WERI-Rb-1 (cell line): Measurements from ENCODE around the gene KCNMA1.

Experiments used
- DNase-seq: peaks from one replicate; pipeline ENCODE4 v3.0.0-alpha.2; 2020
- H3K27ac ChIP-seq: fragments of 250-450 bp; sonication (Bioruptor Pico); 2 replicates; pipeline ENCODE4 v1.5.1; 2020; ENCODE audit warnings: mild to moderate bottlenecking, moderate library complexity
- H3K27me3 ChIP-seq: fragments of 250-450 bp; sonication (Bioruptor Pico); 2 replicates; pipeline ENCODE4 v1.5.1; 2021; ENCODE audit warnings: mild to moderate bottlenecking, low read depth, moderate library complexity; ENCODE audit not compliant: insufficient read depth, severe bottlenecking
- H3K36me3 ChIP-seq: fragments of 250-450 bp; sonication (Bioruptor Pico); 2 replicates; pipeline ENCODE4 v1.5.1; 2020; ENCODE audit warnings: mild to moderate bottlenecking, moderate library complexity
- H3K4me3 ChIP-seq: 2 replicates; pipeline ENCODE4 v1.5.1; 2011; ENCODE audit warnings: low read depth, mild to moderate bottlenecking, control low read depth, low read length
- H3K9me3 ChIP-seq: fragments of 250-450 bp; sonication (Bioruptor Pico); 2 replicates; pipeline ENCODE4 v1.5.1; 2021; ENCODE audit warnings: mild to moderate bottlenecking, moderate library complexity; ENCODE audit not compliant: severe bottlenecking
- TF ChIP-seq, protein P1 (sequence below): IDR thresholded peaks from 2 replicates; pipeline ENCODE4 v1.5.1; 2011; ENCODE audit warnings: low read depth, mild to moderate bottlenecking, control low read depth, inconsistent platforms, low read length

Gene KCNMA1

DNA sequence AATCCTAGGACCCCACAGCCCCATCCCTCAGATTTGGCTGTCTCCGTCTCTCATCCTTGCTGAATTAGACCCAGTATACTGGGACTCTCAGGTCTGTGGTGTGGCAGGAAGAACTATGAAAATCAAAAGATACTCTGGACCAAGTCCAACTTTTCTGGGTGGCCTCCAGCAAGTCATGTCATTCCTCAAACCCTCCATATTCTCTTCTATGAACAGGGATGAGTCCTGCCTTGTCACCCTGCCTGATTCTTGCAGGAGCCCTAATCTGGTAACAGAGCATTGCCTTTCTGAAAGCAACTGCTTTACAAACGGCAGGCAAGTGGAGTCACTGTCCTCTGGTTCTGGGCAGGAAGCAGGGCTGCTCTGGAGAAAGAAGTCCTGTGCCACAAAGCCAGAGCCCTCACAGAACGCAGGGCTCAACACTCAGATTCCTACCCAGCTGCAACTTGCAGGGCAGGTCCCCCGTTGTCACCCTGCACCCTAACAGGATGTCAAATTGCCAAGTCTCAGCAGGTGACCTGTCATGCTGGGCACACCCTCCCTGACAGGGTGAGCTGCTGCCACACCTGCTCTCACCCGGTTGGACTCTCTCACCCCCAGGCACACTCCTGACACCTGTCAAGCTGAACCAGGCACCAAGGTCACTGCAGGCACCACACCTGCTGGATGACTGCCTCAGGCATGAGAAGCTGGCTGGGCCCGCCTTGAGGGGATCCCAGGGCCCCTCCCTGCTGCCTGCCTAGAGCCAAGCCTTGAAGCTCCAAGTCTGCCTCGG is 227.7 kb downstream of the KCNMA1 start:
- Histone ChIP-seq H3K27ac (peak overlapping the region; percentile 43; the same call in 1 of the 2 replicates), H3K27me3 (no peaks in the 10 kb centered on the region), H3K36me3 (no peaks in the 10 kb centered on the region), H3K9me3 (no peaks in the 10 kb centered on the region), H3K4me3 (no peak overlapping the region)
- peak; percentile 53 for DNase-seq
- TF ChIP-seq, protein P1, sequence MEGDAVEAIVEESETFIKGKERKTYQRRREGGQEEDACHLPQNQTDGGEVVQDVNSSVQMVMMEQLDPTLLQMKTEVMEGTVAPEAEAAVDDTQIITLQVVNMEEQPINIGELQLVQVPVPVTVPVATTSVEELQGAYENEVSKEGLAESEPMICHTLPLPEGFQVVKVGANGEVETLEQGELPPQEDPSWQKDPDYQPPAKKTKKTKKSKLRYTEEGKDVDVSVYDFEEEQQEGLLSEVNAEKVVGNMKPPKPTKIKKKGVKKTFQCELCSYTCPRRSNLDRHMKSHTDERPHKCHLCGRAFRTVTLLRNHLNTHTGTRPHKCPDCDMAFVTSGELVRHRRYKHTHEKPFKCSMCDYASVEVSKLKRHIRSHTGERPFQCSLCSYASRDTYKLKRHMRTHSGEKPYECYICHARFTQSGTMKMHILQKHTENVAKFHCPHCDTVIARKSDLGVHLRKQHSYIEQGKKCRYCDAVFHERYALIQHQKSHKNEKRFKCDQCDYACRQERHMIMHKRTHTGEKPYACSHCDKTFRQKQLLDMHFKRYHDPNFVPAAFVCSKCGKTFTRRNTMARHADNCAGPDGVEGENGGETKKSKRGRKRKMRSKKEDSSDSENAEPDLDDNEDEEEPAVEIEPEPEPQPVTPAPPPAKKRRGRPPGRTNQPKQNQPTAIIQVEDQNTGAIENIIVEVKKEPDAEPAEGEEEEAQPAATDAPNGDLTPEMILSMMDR = no peak

DNA sequence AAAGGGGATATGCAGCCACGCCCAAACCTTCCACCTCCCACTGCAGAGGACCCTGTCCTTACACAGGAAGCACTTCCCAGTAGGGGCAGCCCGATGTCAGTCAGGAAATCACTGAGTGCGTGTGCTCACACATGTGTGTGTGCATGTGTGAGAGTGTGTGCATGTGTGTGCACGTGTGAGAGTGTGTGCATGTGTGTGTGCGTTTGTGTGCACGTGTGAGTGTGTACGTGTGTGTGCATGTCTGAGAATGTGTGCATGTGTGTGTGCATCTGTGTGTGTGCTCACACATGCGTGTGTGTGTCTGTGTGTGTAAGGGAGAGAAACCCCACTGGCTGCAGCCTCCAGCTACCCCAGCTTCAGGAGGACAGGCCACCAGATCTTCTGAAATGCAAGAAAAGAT is 229.3 kb downstream of the KCNMA1 start:
- H3K27ac ChIP-seq = no peak overlapping the region
- H3K36me3 ChIP-seq = no peaks in the 10 kb centered on the region
- H3K27me3 ChIP-seq = no peaks in the 10 kb centered on the region
- H3K4me3 ChIP-seq = no peak overlapping the region
- TF ChIP-seq, protein P1 = no peak
- DNase-seq = no peak
- H3K9me3 ChIP-seq = no peaks in the 10 kb centered on the region

- Histone ChIP-seq H3K9me3 (no peaks in the 10 kb centered on the region), H3K27ac (no peak overlapping the region), H3K27me3 (no peaks in the 10 kb centered on the region), H3K4me3 (no peak overlapping the region), H3K36me3 (no peaks in the 10 kb centered on the region)
- TF ChIP-seq, protein P1 = no peak
- no peak for DNase-seq
Measured at GRCh38 chr10:77406764-77407430, 230.7 kb downstream of the KCNMA1 start.

GRCh38 chr10:77405771-77406241 is 231.8 kb downstream of the KCNMA1 start:
- no peaks in the 10 kb centered on the region for H3K9me3 ChIP-seq
- no peak overlapping the region for H3K27ac ChIP-seq
- no peak overlapping the region for H3K4me3 ChIP-seq
- no peaks in the 10 kb centered on the region for H3K36me3 ChIP-seq
- no peaks in the 10 kb centered on the region for H3K27me3 ChIP-seq
- DNase-seq = peak; percentile 87
- TF ChIP-seq, protein P1 = no peak

DNA sequence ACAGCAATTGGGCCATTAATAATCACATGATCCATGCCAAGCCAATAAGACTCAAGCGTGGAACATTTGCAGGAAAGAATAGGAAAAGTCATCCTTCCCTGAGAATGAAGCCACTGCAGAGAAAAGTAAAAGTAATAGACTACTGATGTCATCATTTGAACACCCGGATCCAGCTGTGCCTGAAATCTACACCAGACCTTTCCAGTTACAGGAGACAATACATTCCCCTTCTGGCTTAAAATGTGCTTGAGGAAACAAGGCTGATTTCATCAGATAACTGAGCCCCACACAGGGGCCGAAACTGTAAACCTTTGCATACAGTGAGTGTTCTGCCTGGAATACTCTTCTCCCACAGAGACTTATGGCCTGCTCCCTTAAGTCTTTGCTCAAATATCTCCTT is 232.8 kb downstream of the KCNMA1 start:
- H3K4me3 ChIP-seq = no peak overlapping the region
- H3K27me3 ChIP-seq = no peaks in the 10 kb centered on the region
- H3K27ac ChIP-seq = no peak overlapping the region
- H3K36me3 ChIP-seq = no peaks in the 10 kb centered on the region
- TF ChIP-seq, protein P1 = no peak
- DNase-seq = no peak
- H3K9me3 ChIP-seq = no peaks in the 10 kb centered on the region
